HEK293T (cell line): Measurements from ENCODE around the gene ULBP2.
A peak's percentile ranks its signal among the peaks of the same experiment; 100 is the strongest.
"Not testable (repeated sequence)": the region's sequence is repeated elsewhere in the genome, so short reads cannot be mapped to it uniquely, and the experiment has no call there.

ENCODE experiments used
- CTCF ChIA-PET: fragments of 350-600 bp; formaldehyde crosslinking; extraction: SDS; loops from one replicate; lab custom pipeline; 2021; ENCODE audit warnings: antibody characterized with exemption, inconsistent platforms; lab: Yijun Ruan, JAX
- POLR2A ChIA-PET: fragments of 350-600 bp; formaldehyde crosslinking; extraction: SDS; loops from one replicate; lab custom pipeline; 2020; ENCODE audit warnings: antibody characterized with exemption, inconsistent platforms; lab: Yijun Ruan, JAX
- DNase-seq: peaks from one replicate; pipeline ENCODE4 v3.0.0; 2012; ENCODE audit warnings: mixed read lengths; ENCODE audit errors: extremely low spot score
- ARNT ChIP-seq: fragments of 450-650 bp; IDR thresholded peaks from 2 replicates; pipeline ENCODE4 v1.6.1; 2017; ENCODE audit warnings: mild to moderate bottlenecking
- BHLHE40 ChIP-seq: fragments of 450-650 bp; IDR thresholded peaks from 2 replicates; pipeline ENCODE4 v1.6.1; 2016; ENCODE audit warnings: mild to moderate bottlenecking, moderate library complexity, borderline replicate concordance
- CTBP1 ChIP-seq: fragments of 450-650 bp; IDR thresholded peaks from 2 replicates; pipeline ENCODE4 v1.6.1; 2016; ENCODE audit warnings: borderline replicate concordance
- ELF4 ChIP-seq: fragments of 450-650 bp; IDR thresholded peaks from 2 replicates; pipeline ENCODE4 v1.6.1; 2017; ENCODE audit warnings: antibody characterized with exemption
- FOXA1 ChIP-seq: fragments of 450-650 bp; IDR thresholded peaks from 2 replicates; pipeline ENCODE4 v1.6.1; 2016; ENCODE audit warnings: mild to moderate bottlenecking
- FOXK2 ChIP-seq: fragments of 450-650 bp; IDR thresholded peaks from 2 replicates; pipeline ENCODE4 v1.6.1; 2016; ENCODE audit warnings: mild to moderate bottlenecking
- FOXM1 ChIP-seq: fragments of 450-650 bp; IDR thresholded peaks from 2 replicates; pipeline ENCODE4 v1.6.1; 2017; ENCODE audit warnings: mild to moderate bottlenecking, borderline replicate concordance
- HDGF ChIP-seq: fragments of 450-650 bp; IDR thresholded peaks from 2 replicates; pipeline ENCODE4 v1.6.1; 2017; ENCODE audit warnings: antibody characterized with exemption, borderline replicate concordance
- L3MBTL2 ChIP-seq: fragments of 450-650 bp; conservative IDR thresholded peaks from 2 replicates; pipeline ENCODE4 v1.6.1; 2016; ENCODE audit warnings: mild to moderate bottlenecking
- LEF1 ChIP-seq: fragments of 450-650 bp; IDR thresholded peaks from 2 replicates; pipeline ENCODE4 v1.6.1; 2017; ENCODE audit warnings: mild to moderate bottlenecking, borderline replicate concordance
- NFRKB ChIP-seq: fragments of 450-650 bp; IDR thresholded peaks from 2 replicates; pipeline ENCODE4 v1.6.1; 2016; ENCODE audit warnings: mild to moderate bottlenecking, moderate library complexity
- PKNOX1 ChIP-seq: fragments of 450-650 bp; IDR thresholded peaks from 2 replicates; pipeline ENCODE4 v1.6.1; 2016
- SP1 ChIP-seq: fragments of 450-650 bp; IDR thresholded peaks from 2 replicates; pipeline ENCODE4 v1.6.1; 2017
- SUZ12 ChIP-seq: fragments of 450-650 bp; IDR thresholded peaks from 2 replicates; pipeline ENCODE4 v1.6.1; 2016; ENCODE audit warnings: mild to moderate bottlenecking
- TARDBP ChIP-seq: fragments of 450-650 bp; IDR thresholded peaks from 2 replicates; pipeline ENCODE4 v1.6.1; 2016
- ZNF384 ChIP-seq: fragments of 450-650 bp; IDR thresholded peaks from 2 replicates; pipeline ENCODE4 v1.6.1; 2016

Gene ULBP2

GRCh38 chr6:149919834-149920225 is 22.0 kb upstream of the ULBP2 start:
- POLR2A ChIA-PET = no interaction called here
- TF ChIP-seq LEF1 (no peak), SUZ12 (no peak), L3MBTL2 (no peak), HDGF (no peak), FOXK2 (no peak), BHLHE40 (no peak), TARDBP (no peak), PKNOX1 (no peak), FOXA1 (no peak), ZNF384 (no peak), ARNT (no peak), NFRKB (no peak), ELF4 (no peak), SP1 (no peak), FOXM1 (no peak), CTBP1 (no peak)
- DNase-seq = no peak
- CTCF ChIA-PET = no interaction called here

- TF ChIP-seq FOXK2 (no peak), SUZ12 (no peak), PKNOX1 (no peak), HDGF (no peak), TARDBP (no peak), CTBP1 (no peak), LEF1 (no peak), FOXA1 (no peak), ARNT (no peak), ZNF384 (no peak), L3MBTL2 (no peak), BHLHE40 (no peak), NFRKB (no peak), SP1 (no peak), ELF4 (no peak), FOXM1 (no peak)
- ChIA-PET CTCF (no interaction called here), POLR2A (no interaction called here)
- DNase-seq = no peak
These were observed 20.5 kb upstream of the ULBP2 start for GRCh38 chr6:149921361-149921760.

GRCh38 chr6:149922091-149922490 is 19.7 kb upstream of the ULBP2 start:
- CTCF ChIA-PET = interaction anchor here (0.7 to 1.0 kb wide), 3 partner anchors 16 to 83 kb away, joined by 3 to 5 read pairs (median 4); no protein-coding TSS in a partner anchor
- POLR2A ChIA-PET, DNase-seq: not testable (repeated sequence)

- peak; percentile 94 for DNase-seq
- TF ChIP-seq SP1 (no peak), CTBP1 (no peak), TARDBP (no peak), FOXK2 (no peak), SUZ12 (no peak), BHLHE40 (no peak), L3MBTL2 (no peak), NFRKB (no peak), ELF4 (no peak), PKNOX1 (no peak), LEF1 (no peak), HDGF (no peak)
- POLR2A ChIA-PET = no interaction called here
- CTCF ChIA-PET = interaction anchor here (0.7 to 1.9 kb wide), 4 partner anchors 17 to 84 kb away, joined by 3 to 7 read pairs (median 4); no protein-coding TSS in a partner anchor
These were observed 19.0 kb upstream of the ULBP2 start, which contains the start of gene RAET1G for GRCh38 chr6:149922642-149923326. RAET1G (minus strand) TSS chr6:149923121; CDS start chr6:149923010, 111 bp downstream.

- no peak for DNase-seq
- TF ChIP-seq CTBP1 (no peak), FOXM1 (no peak), L3MBTL2 (peak; percentile 26; the same call in 1 of the 2 replicates)
- ChIA-PET CTCF (interaction anchor here (1.3 to 1.9 kb wide), 2 partner anchors 25 to 83 kb away, joined by 4 to 7 read pairs; no protein-coding TSS in a partner anchor), POLR2A (no interaction called here)
These were observed 18.4 kb upstream of the ULBP2 start for GRCh38 chr6:149923327-149923986.

GRCh38 chr6:149924206-149924932 is 17.4 kb upstream of the ULBP2 start:
- POLR2A ChIA-PET = interaction anchor here (0.8 kb wide), 1 partner anchor 178 kb away, joined by 3 read pairs; the partner anchor contains the start of gene NUP43
- no peak for TF ChIP-seq PKNOX1
- TF ChIP-seq ELF4 = no peak
- no peak for DNase-seq
- CTCF ChIA-PET = interaction anchor here (1.3 to 1.9 kb wide), 3 partner anchors 26 to 88 kb away, joined by 4 to 7 read pairs (median 6); no protein-coding TSS in a partner anchor
